GM21717 (cell line): ENCODE measurements around the gene CACNG4.
"Not testable (repeated sequence)": the region's sequence is repeated elsewhere in the genome, so short reads cannot be mapped to it uniquely, and the experiment has no call there.

ENCODE experiments used
- ATAC-seq: cut with Tn5 transposase; IDR thresholded peaks from one replicate; pipeline ENCODE4 v1.9.1; 2021; ENCODE audit warnings: mild to moderate bottlenecking, moderate library complexity; ENCODE audit not compliant: unreplicated experiment

CACNG4 gene

DNA sequence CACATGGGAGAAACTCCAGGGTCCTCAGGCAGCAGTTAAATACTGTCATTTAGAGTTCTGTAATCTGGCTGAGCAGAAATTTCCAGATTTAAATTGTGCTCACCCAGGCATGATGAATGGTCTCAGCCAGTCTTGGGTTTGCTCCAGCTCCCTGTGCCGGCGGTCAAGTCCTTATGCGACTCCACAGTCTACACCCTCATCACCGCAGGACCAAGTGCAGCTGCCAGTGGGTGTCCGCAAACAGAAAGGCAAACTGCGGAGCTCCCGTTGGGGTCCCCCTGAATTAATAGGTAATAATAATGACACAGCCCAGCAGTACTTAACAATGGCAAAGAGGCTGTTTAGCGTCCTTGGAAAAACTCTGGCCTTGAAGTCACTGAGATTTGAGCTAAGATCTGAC is 3.9 kb upstream of the CACNG4 start:
- ATAC-seq, result no peak

DNA sequence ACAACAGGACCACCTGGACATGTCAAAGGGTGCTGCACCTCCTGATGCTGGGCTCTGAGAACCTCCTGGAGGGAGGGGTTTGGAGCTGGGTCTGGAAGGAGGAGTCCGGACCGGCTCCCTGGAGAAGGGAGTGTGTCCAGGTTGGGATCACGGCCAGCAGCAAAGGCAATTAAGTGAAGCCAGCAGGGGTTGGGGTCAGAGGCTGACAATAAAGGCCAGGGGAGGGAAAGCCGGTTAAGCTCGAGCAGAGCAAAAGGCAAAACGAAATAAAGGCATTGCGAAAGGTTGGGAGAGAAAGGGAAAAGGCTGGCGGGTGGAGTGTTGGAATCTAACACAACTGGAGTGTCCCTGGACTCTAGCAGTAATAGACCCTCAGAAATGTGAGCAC is 992 bp upstream of the CACNG4 start:
- no peak for ATAC-seq

DNA sequence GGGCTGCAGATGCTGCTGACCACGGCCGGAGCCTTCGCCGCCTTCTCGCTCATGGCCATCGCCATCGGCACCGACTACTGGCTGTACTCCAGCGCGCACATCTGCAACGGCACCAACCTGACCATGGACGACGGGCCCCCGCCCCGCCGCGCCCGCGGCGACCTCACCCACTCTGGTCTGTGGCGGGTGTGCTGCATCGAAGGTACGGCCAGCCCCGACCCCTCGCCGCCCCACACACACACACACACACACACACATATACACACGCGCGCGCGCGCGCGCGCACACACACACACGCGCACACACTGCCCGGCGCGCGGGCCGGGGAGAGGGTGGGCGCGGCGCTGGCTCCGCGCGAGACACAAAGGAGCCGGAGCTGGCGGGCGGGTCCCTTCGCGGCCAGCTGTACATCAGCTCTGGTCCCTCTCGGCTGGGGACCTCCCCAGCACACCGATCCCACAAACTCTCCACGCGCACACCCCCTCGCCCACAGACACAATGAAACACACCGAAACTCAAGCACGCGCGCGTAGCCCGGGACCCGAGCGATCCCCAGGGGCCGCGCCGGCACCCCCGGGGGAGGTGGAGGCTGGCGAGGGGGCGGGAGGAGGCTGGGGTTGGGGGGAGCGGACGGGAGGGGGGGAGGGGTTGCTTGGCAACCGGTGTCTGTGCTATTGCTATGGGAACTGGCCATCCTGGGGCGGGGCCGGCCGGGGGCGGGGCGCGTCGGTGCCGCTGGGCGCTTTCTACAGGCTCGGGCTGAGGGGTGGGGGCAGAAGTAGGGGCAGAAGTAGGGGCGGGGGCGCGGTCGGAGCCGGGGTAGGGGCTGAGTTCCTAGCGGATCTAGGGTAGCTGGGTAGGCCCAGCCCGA is 658 bp downstream of the CACNG4 start:
- no peak for ATAC-seq

DNA sequence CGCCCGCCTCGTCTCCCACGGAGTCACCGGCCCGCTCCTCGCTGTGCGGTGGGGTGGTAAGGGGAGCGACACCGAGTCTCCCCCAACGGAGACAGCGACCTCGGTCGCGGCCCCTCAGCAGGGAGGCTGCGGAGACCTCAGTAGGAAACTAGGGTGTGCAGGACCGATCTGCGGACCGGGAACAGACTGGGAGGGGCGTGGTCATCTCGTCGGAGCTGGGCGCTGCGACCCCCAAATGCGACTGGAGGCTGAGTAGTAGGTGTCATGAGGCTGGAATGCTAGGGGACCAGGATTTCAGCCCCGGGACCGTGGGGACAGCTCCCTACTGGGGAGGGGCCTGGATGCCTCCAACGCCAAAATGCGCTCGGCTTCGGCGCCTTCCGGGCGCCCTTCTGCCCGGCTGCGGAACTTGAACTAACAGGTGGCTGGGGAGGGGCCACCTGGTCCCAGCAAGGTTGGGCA is 1.3 kb downstream of the CACNG4 start:
- ATAC-seq, result no peak

DNA sequence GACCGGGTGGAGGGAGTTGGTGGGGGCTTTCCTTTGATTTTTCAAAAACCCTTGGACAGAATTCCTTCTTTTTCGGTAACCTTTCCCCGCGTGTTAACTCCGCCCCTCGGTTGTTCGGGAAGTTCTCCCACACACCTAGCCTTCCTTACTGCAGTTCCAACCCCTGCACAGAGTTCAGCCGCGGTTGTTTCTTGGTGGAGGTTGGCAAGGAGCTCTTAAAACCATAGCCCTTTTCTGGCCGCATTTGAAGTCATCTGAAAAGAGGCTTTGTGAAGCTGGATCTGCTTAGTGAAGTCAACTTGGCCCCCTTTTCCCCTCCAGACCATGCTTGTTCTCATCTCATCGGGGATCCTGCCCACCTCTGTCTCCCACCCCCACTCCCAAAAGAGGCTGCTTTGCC is 1.8 kb downstream of the CACNG4 start:
- ATAC-seq, result no peak

DNA sequence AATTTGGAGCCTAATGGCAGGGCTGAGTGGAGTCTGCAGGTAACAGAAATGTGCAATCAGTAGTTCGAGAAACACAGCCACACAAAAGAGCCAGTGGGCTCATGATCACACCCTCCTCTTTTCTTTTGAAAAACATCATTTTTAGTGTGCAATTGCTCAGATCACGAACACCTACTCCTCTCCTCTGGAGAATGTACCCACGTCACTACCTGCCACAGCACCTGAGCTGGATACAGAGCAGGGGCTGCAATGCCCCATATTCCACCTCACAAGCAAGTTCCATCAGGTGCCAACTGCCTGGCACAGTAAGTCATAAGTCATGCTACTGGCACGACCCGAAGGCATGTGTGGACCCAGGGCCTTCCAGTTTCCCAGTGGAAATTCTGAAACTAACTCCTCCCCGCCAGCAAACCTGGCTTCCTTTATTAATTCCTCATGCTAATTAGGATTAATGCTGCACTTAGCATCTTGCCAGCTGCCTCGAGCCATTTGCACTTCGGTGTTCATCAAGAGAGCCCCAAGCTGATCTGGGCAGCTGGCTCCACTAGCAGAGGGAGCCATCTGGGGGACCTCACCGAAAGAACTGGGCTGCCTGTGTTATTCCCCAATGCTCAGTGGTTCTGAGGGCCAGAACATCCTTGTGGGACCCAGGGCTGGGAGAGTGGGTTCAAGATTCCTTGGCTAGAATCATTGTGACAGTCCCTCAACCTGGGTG is 2.4 kb downstream of the CACNG4 start:
- no peak for ATAC-seq

DNA sequence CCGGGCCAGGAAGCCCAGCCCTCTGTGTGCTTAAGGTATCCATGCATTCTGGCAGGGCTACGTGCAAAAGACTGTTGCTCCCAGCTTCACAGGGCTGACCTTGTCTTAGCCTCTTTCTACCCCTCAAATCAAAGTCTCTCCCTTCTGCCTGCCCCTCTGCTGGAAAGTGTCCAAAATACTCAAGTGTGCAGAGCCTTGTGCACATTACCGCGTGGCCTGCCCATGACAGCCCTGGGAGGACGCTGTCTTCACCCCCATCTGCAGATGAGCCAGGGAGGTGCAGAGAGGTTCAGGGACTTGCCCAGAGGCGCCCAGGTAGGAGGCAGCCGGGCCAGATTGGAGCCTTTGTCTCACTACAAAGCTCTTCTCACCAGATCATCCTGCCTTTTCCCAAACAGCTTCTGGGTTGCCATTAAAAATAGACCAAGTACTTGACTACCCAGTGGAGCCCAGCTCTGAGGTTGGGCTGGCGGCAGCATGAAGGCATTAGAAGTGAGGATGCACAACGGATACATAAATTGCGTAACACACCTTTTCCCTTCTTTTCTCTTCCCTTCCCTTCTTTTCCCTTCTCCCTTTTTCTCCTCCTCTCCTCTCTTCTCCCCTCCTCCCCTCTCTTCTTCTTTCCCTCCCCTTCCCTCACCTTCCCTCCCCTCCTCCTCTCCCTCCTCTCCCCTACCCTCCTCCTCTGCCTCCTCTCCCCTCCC is 3.5 kb downstream of the CACNG4 start:
- ATAC-seq, result no peak

DNA sequence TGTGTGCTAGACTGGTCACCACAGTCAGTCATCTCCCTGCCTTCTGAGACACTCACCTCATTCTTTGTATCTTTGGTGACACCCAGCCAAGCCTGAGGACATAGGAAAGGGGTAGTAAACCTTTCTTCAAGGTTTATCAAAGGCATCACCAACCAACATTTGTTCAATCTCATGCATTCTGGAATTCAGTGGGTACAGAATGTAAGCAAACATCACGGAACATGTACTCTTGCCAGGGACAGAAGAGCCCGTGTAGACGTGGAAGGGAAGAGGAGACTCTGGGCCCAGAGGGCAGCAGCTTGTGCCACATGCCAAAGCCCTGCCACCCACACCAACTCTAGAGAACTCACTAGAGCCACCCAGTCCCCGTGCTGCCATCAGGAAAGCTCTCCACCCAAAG is 4.4 kb downstream of the CACNG4 start:
- ATAC-seq, result no peak

DNA sequence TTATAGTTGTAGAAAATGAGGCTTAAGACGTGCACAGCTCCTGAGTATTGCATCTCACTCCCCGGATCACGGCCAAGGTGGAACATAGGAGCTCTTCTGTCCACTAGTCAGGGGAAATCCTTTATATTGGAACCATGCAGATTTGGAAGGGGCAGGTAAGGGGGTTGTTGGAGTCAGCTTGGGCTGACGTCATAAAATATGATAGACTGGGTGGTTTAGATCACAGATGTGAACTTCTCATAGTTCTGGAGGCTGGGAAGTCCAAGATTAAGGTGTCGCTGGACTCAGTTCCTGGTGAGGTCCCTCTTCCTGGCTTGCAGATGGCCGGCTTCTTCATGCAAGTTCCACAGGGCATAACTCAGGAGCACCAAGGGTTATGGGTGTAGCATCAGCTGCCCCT is 5.6 kb downstream of the CACNG4 start:
- no peak for ATAC-seq

DNA sequence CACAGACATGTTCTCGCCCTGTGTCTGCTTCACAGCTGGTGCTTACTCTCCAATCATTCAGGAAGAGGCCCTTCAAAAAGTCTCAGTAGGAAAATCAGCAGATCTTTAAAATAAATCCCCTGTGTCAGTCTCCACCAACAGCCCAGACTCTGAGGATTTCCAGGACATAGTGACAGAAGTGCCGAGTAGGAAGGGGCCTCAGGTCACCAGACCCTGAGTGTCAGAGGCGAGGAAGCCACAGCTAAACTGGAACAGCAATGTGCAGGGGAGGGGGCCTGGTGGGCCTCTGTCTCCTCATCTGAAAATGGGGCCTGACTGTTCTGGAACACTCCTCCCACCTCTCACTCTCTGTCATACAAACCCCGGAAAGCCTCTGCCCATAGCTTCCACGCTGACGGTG is 6.3 kb downstream of the CACNG4 start:
- no peak for ATAC-seq

DNA sequence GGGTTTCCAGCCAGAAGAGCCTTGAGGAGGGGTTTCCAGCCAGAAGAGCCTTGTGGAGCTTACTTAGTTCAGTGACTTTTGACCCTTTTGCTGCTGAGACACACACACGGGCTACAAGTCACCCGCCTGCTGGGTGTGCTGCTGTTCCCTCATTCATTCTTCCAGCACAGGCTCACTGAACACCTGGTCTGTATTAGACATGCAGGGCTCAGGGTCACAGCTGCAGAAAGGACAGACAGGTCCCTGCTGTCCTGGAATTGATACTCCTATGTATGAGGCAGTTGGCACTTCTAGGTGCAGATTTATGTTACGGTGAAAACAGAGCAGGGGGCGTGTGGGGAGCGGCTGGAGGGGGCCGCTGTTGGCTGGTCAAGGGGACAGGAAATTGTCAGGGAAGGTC is 6.8 kb downstream of the CACNG4 start:
- ATAC-seq, result no peak

DNA sequence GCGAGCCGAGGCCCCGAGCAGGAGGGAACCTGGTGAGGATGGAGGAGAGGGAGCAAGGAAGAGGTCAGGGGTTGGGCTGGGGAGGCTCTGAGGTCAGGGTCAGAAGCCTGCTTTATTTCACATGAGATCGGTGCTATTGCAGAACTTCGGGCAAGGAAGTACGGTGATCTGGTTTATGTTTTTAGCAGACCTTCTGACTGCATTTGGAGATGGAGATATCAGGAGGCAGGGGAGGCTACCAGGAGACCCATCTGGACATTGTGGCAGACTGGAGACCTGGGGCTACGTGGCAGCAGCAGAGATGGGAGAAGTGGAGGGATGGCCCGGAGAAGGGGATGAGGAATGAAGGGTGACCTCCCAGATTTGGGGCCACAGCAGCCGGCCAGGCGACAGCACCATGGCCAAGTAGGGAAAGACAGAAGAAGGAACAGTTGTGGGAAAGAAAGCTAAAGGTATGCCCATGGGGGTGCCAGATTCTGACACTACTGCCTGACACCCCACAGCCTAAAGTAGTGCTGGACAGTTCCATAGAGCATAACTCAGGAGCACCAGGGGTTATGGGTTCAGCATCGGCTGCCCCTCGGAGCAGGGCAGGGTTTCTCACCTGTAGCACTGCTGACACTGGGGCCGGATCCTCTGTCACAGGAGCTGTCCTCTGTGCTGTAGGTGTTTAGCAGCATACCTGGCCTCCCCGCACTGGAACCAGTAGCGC is 7.4 kb downstream of the CACNG4 start:
- no peak for ATAC-seq

DNA sequence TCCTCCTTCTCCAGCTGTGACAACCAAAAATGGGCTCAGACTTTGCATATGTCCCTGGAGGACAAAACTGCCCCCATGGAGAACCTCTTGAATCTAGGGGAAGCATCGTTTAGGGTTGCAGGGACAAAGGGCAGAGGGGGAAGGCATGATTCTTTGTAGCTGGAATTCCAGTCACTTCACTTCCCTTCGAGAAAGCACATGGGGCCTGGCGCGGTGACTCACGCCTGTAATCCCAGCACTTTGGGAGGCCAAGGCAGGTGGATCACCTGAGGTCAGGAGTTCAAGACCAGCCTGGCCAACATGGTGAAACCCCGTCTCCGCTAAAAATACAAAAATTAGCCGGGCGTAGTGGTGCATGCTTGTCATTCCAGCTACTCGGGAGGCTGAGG is 7.9 kb downstream of the CACNG4 start:
- not testable (repeated sequence) for ATAC-seq

DNA sequence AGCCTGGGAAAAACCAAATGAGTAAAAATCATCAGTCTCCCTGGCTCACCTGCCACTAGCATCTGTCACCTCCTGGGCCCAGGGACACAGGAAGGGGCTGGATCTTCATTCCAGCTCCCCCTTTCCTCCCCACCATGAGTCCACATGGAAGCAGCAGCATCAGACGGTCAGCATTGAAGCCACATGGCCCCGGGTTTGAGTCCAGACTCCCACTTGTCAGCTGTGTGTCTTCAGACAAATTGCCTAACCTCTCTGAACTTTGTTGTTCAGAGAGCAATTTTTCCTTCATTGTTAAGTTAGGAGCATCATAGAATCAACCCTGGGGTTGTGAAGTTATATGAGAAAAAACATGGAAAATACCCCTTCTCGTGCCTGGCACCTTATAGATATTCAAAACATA is 10.7 kb downstream of the CACNG4 start:
- no peak for ATAC-seq

DNA sequence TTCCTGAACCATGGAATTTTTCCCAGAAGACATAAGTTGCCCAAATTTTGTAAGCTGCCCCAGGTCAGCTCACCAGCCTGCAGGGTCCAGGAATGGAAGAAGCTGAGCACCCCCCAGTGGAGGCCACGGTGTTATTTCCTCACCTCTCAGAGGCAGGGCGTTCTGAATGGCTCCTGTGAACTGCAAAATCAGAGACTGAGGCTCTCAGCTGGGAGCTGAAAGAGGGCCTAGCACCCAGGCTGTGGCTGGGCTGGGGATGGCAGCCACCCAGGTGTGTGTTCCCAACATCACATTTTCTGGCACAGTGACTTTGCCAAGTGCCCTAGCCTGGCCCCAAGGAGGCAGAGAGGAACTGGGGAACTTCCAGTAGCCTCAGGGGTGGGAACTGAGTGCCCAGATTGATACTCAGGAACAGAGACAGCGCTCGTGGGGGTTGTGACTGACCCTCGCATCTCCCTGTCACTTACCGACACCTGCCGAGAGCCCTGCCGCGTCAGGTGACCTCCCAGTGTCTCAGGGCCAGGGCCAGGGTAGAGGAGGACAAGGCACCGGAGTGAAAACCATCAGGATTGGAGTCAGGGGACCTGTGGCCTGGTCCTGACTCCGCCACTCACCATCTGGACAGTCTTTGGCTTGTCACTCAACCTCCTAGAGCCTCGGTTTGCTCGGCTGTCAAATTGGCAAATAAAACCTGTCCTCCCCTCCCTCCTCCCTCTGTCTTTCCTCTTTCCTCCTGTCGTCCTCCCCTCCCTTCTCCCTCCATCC is 11.3 kb downstream of the CACNG4 start:
- no peak for ATAC-seq

DNA sequence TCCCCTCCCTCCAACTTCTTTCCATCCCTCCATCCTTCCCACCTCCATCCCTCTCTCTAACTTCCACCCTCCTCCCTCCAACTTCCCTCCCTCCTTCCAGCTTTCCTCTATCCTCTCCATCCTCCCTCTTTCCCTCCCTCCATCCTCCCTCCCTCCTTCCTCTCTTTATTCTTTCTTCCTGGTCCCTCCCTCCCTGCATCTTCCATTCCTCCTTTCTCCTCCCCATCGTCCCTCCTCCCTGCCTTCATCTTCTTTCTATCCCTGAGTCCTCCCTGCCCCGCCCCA is 11.8 kb downstream of the CACNG4 start:
- no peak for ATAC-seq

DNA sequence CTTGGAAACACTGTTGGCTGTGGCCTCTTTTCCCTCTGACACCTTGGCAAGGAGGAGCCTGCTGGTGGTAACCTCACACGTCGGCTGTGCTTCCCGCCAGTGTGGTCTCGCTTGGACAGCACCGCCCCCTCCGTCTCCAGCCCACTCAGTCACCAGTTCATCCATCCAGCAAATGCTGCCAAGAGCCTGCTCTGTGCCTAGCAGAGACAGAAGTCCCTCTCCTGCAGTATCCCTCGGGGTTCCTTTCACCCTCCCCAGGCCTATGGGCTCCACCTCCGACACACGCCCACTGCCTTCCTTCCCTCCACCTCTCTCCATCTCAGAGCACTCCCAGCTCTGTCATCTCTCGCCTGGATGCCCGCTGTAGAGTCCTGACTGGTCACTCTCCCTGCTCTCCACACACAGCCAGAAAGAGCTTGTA is 12.3 kb downstream of the CACNG4 start:
- ATAC-seq, result no peak

DNA sequence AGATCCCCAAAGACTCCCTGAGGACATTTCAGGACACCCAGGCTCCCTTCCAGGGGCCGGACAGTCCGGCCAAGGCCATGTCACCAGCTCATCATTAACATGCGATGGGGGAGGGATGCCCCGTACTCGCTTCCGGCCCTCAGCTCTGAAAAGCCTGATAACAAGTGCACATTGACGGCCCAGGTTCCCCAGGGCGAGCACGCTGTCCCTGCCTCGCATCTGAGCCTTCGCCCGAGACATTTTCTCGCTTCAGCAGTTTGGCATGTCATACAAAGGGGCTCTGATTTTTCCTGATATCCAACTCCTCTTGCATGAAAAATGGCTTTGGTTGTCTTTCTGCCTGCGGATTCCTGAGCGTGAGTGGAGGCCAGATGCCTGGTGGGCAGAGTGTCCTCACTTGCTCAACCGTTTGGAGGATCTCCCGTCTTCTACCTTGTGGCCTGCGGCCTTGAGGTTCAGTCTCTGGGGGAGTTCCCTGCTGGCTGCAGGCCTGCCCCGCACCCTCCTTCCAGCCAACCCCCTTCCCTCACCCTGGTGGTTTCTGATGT is 14.1 kb downstream of the CACNG4 start:
- ATAC-seq, result no peak

DNA sequence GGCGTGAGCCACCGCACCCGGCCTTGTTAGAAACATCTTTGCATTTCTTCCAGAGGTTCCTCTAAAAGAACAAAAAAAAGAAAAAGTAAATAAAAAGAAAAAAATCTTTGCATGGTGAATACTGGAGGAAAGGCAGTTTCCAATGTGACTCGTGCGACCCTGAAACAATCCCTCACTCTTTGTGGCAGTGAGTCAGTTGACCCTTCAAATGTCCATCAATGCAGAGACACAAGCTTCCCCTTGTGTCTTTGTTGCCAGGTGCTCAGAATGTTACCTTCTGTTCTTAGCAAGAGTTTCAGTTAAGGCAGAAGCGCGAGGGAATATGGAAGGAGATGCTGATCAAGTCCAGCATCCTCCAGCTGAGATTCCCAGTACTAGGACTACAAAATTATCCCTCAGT is 16.4 kb downstream of the CACNG4 start:
- no peak for ATAC-seq

DNA sequence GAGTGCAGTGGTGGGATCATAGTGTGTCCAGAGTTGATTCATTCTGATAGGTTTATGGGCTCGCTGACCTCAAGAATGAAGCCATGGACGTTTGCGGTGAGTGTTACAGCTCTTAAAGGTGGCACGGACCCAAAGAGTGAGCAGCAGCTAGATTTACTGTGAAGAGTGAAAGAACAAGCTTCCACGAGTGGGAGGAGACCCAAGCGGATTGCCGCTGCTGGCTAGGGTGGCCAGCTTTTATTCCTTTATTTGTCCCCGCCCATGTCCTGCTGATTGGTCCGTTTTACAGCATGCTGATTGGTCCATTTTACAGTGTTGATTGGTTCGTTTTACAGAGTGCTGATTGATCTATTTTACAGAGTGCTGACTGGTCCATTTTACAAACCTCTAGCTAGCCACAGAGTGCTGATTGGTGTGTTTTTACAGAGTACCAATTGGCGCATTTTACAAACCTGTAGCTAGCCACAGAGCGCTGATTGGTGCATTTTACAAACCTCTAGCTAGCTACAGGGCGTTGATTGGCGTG is 17.5 kb downstream of the CACNG4 start:
- no peak for ATAC-seq
